HTR-8/SVneo (cell line): ENCODE results near the gene BTBD9.

ENCODE experiments used
- DNase-seq: peaks from one replicate; pipeline ENCODE4 v3.0.0; 2011; ENCODE audit warnings: low spot score, mixed read lengths; ENCODE audit not compliant: insufficient read length
- FAIRE-seq: peaks from 2 replicates; lab custom pipeline; 2011; peaks lifted over from hg19 to GRCh38; lab: Jason Lieb, UNC

The BTBD9 gene

GRCh38 chr6:38320358-38320757 lies 319.4 kb downstream of the BTBD9 start:
- no peak for FAIRE-seq
- no peak for DNase-seq

- DNase-seq (no peak), FAIRE-seq (no peak)
These were observed 320.2 kb downstream of the BTBD9 start for GRCh38 chr6:38319256-38320212.

- DNase-seq = no peak
- no peak for FAIRE-seq
These were observed 323.4 kb downstream of the BTBD9 start for GRCh38 chr6:38316099-38316868.

- DNase-seq = no peak
- no peak for FAIRE-seq
These were observed 328.5 kb downstream of the BTBD9 start for GRCh38 chr6:38311201-38311600.

GRCh38 chr6:38310061-38310460 lies 329.7 kb downstream of the BTBD9 start:
- DNase-seq (no peak), FAIRE-seq (no peak)

GRCh38 chr6:38307740-38308139 lies 332.0 kb downstream of the BTBD9 start:
- DNase-seq = no peak
- FAIRE-seq = no peak

- DNase-seq (no peak), FAIRE-seq (no peak)
These were observed 332.8 kb downstream of the BTBD9 start for GRCh38 chr6:38306931-38307330.

GRCh38 chr6:38305995-38306681 lies 333.6 kb downstream of the BTBD9 start:
- no peak for DNase-seq
- no peak for FAIRE-seq

GRCh38 chr6:38302838-38303237 lies 336.9 kb downstream of the BTBD9 start:
- FAIRE-seq = no peak
- DNase-seq = no peak

- DNase-seq = no peak
- peak; percentile 31 for FAIRE-seq
These were observed 337.6 kb downstream of the BTBD9 start for GRCh38 chr6:38302081-38302480.

- DNase-seq (no peak), FAIRE-seq (no peak)
These were observed 349.5 kb downstream of the BTBD9 start for GRCh38 chr6:38290133-38290799.

GRCh38 chr6:38287487-38287886 lies 352.2 kb downstream of the BTBD9 start:
- DNase-seq = no peak
- FAIRE-seq = no peak

GRCh38 chr6:38284802-38285394 lies 354.8 kb downstream of the BTBD9 start:
- FAIRE-seq (no peak), DNase-seq (no peak)

- no peak for FAIRE-seq
- DNase-seq = no peak
These were observed 355.9 kb downstream of the BTBD9 start for GRCh38 chr6:38283734-38284362.

GRCh38 chr6:38282911-38283310 lies 356.8 kb downstream of the BTBD9 start:
- FAIRE-seq = peak; percentile 31
- no peak for DNase-seq

- FAIRE-seq = no peak
- no peak for DNase-seq
These were observed 358.6 kb downstream of the BTBD9 start for GRCh38 chr6:38281126-38281525.

- no peak for FAIRE-seq
- DNase-seq = no peak
These were observed 359.7 kb downstream of the BTBD9 start for GRCh38 chr6:38279963-38280588.

- no peak for FAIRE-seq
- no peak for DNase-seq
These were observed 360.3 kb downstream of the BTBD9 start for GRCh38 chr6:38279423-38279822.

GRCh38 chr6:38273325-38273724 lies 366.4 kb downstream of the BTBD9 start:
- DNase-seq (no peak), FAIRE-seq (no peak)
